Measurements from ENCODE around the gene EEFSEC. TPM values are rescaled to one million over a fixed set of nuclear protein-coding genes. Genes with fewer than 3 reads are reported as not detected.

EEFSEC gene
- total and polyA plus RNA-seq, 2 of the 4 experiments (the other 2 are of a cell fraction) = 4.5 to 9.3 TPM

- H3K4ac ChIP-seq (ENCODE audit: low read depth, low read length) = no peak overlapping the region
- no peak overlapping the region for H2BK5ac ChIP-seq (ENCODE audit: low read depth, low read length, poor library complexity, severe bottlenecking)
- peaks cover 0 to 8% of the 10 kb centered on the region in 2 experiments; a peak in 2 of 4 replicates for H3K79me1 ChIP-seq (ENCODE audit: low read depth in 1 of 2, low read length in 2 of 2)
- no peak overlapping the region for H3K27ac ChIP-seq (ENCODE audit: insufficient read depth, low read length)
- WGBS, 2 experiments (ENCODE audit: extremely low coverage in 2 of 2, insufficient read length in 1 of 2) = no CpG with 5 or more reads among the region's 1 CpG
- H2BK20ac ChIP-seq (ENCODE audit: low read depth, low read length) = no peak overlapping the region
- no TSS peak for BruUV-seq (replicated peaks)
- no peak overlapping the region for H3K56ac ChIP-seq (ENCODE audit: extremely low read depth, insufficient read depth, low read length)
- H2AK5ac ChIP-seq (ENCODE audit: low read depth, low read length) = no peak overlapping the region
- H3K4me1 ChIP-seq (ENCODE audit: control insufficient read depth, insufficient read depth, low read length) = peaks cover 2% of the 10 kb centered on the region; the same call in 1 of the 2 replicates
- H3K18ac ChIP-seq (ENCODE audit: low read depth, low read length) = no peak overlapping the region
- ATAC-seq (ENCODE audit: low read depth) (no peak), DNase-seq (no peak)
- intact Hi-C loops (cut with micrococcal nuclease) = no loop called here
- H3K27me3 ChIP-seq (ENCODE audit: control insufficient read depth, insufficient read depth, low read length) = no peaks in the 10 kb centered on the region
- in situ Hi-C loops (cut with MboI; ENCODE audit: low sequenced_read_pairs) = no loop called here
- no peak overlapping the region for H2AK9ac ChIP-seq (replicated peaks; ENCODE audit: low read depth, low read length, poor library complexity)
- no peaks in the 10 kb centered on the region for H4K20me1 ChIP-seq (ENCODE audit: insufficient read depth, low read length)
- no peak overlapping the region for H2BK15ac ChIP-seq (ENCODE audit: low read depth, low read length)
- H2AFZ ChIP-seq (replicated peaks; ENCODE audit: low read length, poor library complexity) = no peak overlapping the region
- H3K4me2 ChIP-seq (ENCODE audit: low read depth, low read length) = no peak overlapping the region
- H3K4me3 ChIP-seq (ENCODE audit: insufficient read depth, low read depth, low read length) = no peak overlapping the region
- dilution Hi-C loops (cut with HindIII; ENCODE audit: low sequenced_read_pairs, unreplicated experiment) = no loop called here
- H2BK120ac ChIP-seq (ENCODE audit: low read depth, low read length) = no peak overlapping the region
- no peak overlapping the region for H4K5ac ChIP-seq (ENCODE audit: low read depth, low read length)
- CTCF ChIA-PET = no interaction called here
- H3K9me3 ChIP-seq (ENCODE audit: control insufficient read depth, insufficient read depth, low read length) = no peaks in the 10 kb centered on the region
- no peak overlapping the region for H3K14ac ChIP-seq (replicated peaks; ENCODE audit: low read depth, low read length)
- H3K9ac ChIP-seq (ENCODE audit: low read depth, low read length) = no peak overlapping the region
- no peak overlapping the region for H3K23ac ChIP-seq (ENCODE audit: low read depth, low read length)
- TF ChIP-seq MXI1 (IDR thresholded peaks at IDR 0.05; ENCODE audit: borderline replicate concordance, low read depth, low read length) = no peak
- TF ChIP-seq NFE2L2 (IDR thresholded peaks at IDR 0.05; ENCODE audit: low read depth, low read length) = no peak
- TF ChIP-seq RAD21 (IDR thresholded peaks at IDR 0.05; ENCODE audit: low read length) = no peak
- no peak for TF ChIP-seq POLR2A (IDR thresholded peaks at IDR 0.05; ENCODE audit: low read depth, low read length)
- no peak for TF ChIP-seq MAZ (IDR thresholded peaks at IDR 0.05; ENCODE audit: borderline replicate concordance, low read depth, low read length)
- no peak for TF ChIP-seq SMC3 (IDR thresholded peaks at IDR 0.05; ENCODE audit: low read depth, low read length)
- TF ChIP-seq ELK1 (IDR thresholded peaks at IDR 0.05; ENCODE audit: borderline replicate concordance, low read depth, low read length) = no peak
- TF ChIP-seq CHD1 (IDR thresholded peaks at IDR 0.05; ENCODE audit: low read depth, low read length) = no peak
- TF ChIP-seq CEBPB (IDR thresholded peaks at IDR 0.05; ENCODE audit: low read depth, low read length) = no peak
- TF ChIP-seq, protein P1, sequence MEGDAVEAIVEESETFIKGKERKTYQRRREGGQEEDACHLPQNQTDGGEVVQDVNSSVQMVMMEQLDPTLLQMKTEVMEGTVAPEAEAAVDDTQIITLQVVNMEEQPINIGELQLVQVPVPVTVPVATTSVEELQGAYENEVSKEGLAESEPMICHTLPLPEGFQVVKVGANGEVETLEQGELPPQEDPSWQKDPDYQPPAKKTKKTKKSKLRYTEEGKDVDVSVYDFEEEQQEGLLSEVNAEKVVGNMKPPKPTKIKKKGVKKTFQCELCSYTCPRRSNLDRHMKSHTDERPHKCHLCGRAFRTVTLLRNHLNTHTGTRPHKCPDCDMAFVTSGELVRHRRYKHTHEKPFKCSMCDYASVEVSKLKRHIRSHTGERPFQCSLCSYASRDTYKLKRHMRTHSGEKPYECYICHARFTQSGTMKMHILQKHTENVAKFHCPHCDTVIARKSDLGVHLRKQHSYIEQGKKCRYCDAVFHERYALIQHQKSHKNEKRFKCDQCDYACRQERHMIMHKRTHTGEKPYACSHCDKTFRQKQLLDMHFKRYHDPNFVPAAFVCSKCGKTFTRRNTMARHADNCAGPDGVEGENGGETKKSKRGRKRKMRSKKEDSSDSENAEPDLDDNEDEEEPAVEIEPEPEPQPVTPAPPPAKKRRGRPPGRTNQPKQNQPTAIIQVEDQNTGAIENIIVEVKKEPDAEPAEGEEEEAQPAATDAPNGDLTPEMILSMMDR (conservative IDR thresholded peaks at IDR 0.05; ENCODE audit: low read depth, low read length) = no peak
- no peak for TF ChIP-seq USF2 (IDR thresholded peaks at IDR 0.05; ENCODE audit: low read depth, low read length)
- no peak for TF ChIP-seq RFX5 (IDR thresholded peaks at IDR 0.05; ENCODE audit: low read depth, low read length)
- no peak for TF ChIP-seq BHLHE40 (IDR thresholded peaks at IDR 0.05; ENCODE audit: low read depth, low read length)
- no peak for TF ChIP-seq MAFK (IDR thresholded peaks at IDR 0.05; ENCODE audit: low read depth, low read length)
- no peak for TF ChIP-seq RCOR1 (IDR thresholded peaks at IDR 0.05; ENCODE audit: insufficient replicate concordance, low read length)
- no peak for TF ChIP-seq FOS (IDR thresholded peaks at IDR 0.05; ENCODE audit: low read depth, low read length)
- H3K9me1 ChIP-seq (ENCODE audit: insufficient read depth, low read length) = peaks cover 4% of the 10 kb centered on the region; the same call in 1 of the 2 replicates
- no peaks in the 10 kb centered on the region for H3K36me3 ChIP-seq (ENCODE audit: control insufficient read depth, insufficient read depth, low read length)
- H4K91ac ChIP-seq (ENCODE audit: insufficient read depth, low read depth, low read length) = no peak overlapping the region
- H4K8ac ChIP-seq (ENCODE audit: low read depth in 2 of 2, low read length in 2 of 2) = no peak overlapping the region
- POLR2A ChIA-PET (ENCODE audit: unreplicated experiment) = no interaction called here
Measured at GRCh38 chr3:128201158-128201755, 48.0 kb downstream of the EEFSEC start.
